Smooth muscle cell (in vitro differentiated cells): Measurements from ENCODE around the gene DNAJC11. TPM values are rescaled to one million over a fixed set of nuclear protein-coding genes. Genes with fewer than 3 reads are reported as not detected.

Source experiments
- DNase-seq: peaks from one replicate; lab custom pipeline; 2025; ENCODE audit not compliant: unreplicated experiment; lab: John Stamatoyannopoulos, UW
- H2AFZ ChIP-seq: fragments of 200-600 bp; sonication (generic); 2 replicates; pipeline ENCODE4 v1.6.0; 2016; ENCODE audit warnings: antibody characterized with exemption, low read depth, mild to moderate bottlenecking
- H3F3A ChIP-seq: fragments of 200-600 bp; sonication (generic); 2 replicates; pipeline ENCODE4 v1.6.0; 2017; ENCODE audit warnings: antibody characterized with exemption, low read depth
- H3K27ac ChIP-seq: fragments of 200-600 bp; sonication (generic); 2 replicates; pipeline ENCODE4 v1.5.1; 2016; ENCODE audit warnings: low read depth, mild to moderate bottlenecking
- H3K27me3 ChIP-seq: fragments of 200-600 bp; sonication (generic); 2 replicates; pipeline ENCODE4 v1.6.1; 2016; ENCODE audit warnings: low read depth, mild to moderate bottlenecking
- H3K36me3 ChIP-seq: fragments of 200-600 bp; sonication (generic); 2 replicates; pipeline ENCODE4 v1.5.1; 2016; ENCODE audit warnings: low read depth
- H3K4me1 ChIP-seq: fragments of 200-600 bp; sonication (generic); 2 replicates; pipeline ENCODE4 v1.5.1; 2016; ENCODE audit warnings: low read depth
- H3K4me2 ChIP-seq: fragments of 200-600 bp; sonication (generic); 2 replicates; pipeline ENCODE4 v1.6.0; 2016; ENCODE audit warnings: mild to moderate bottlenecking
- H3K4me3 ChIP-seq: fragments of 200-600 bp; sonication (generic); 2 replicates; pipeline ENCODE4 v1.5.1; 2016; ENCODE audit warnings: mild to moderate bottlenecking
- H3K79me2 ChIP-seq: fragments of 200-600 bp; sonication (generic); 2 replicates; pipeline ENCODE4 v1.6.0; 2016; ENCODE audit warnings: low read depth, mild to moderate bottlenecking
- H3K9ac ChIP-seq: fragments of 200-600 bp; sonication (generic); 2 replicates; pipeline ENCODE4 v1.6.0; 2016; ENCODE audit warnings: low read depth
- H3K9me3 ChIP-seq: fragments of 200-600 bp; sonication (generic); replicated peaks from 2 replicates; pipeline ENCODE4 v1.5.1; 2016; ENCODE audit warnings: low read depth
- H4K20me1 ChIP-seq: fragments of 200-600 bp; sonication (generic); 2 replicates; pipeline ENCODE4 v1.6.0; 2016; ENCODE audit warnings: low read depth
- WGBS: methylation state at CpG from one replicate; pipeline ENCODE4 v1.1.7; 2016; ENCODE audit warnings: low lambda C conversion rate; 5-methylcytosine and 5-hydroxymethylcytosine counted together
- polyA plus RNA-seq: library from polyadenylated mRNA; unstranded; fragments of >200 nt; fragmentation: Nextera tagmentation; extraction: Ambion mirVana; gene quantifications from 2 replicates; pipeline ENCODE4 v1.2.1, GENCODE V29; 2016
- total RNA-seq: library from RNA; depleted of rRNA; stranded (reverse); fragments of >200 nt; gene quantifications from 2 replicates; pipeline ENCODE4 v1.2.3, GENCODE V29; 2014
- TF ChIP-seq, protein P1 (sequence below): fragments of 200-600 bp; sonication (generic); IDR thresholded peaks from 2 replicates; pipeline ENCODE4 v1.5.1; 2017; ENCODE audit warnings: borderline replicate concordance, mild to moderate bottlenecking, antibody characterized with exemption; ENCODE audit not compliant: insufficient read depth, poor library complexity, severe bottlenecking

The DNAJC11 gene
- total and polyA plus RNA-seq, 2 experiments from 2014 or later = 25.5 to 35.7 TPM

- Histone ChIP-seq H4K20me1 (peaks cover 9% of the 10 kb centered on the region), H3F3A (peaks cover 4% of the 10 kb centered on the region), H3K4me1 (no peaks in the 10 kb centered on the region), H3K36me3 (no peaks in the 10 kb centered on the region), H3K9ac (no peak overlapping the region), H3K9me3 (no peaks in the 10 kb centered on the region), H3K4me2 (no peak overlapping the region), H3K79me2 (peaks cover 5% of the 10 kb centered on the region), H3K27me3 (no peaks in the 10 kb centered on the region), H3K27ac (no peak overlapping the region), H2AFZ (no peak overlapping the region), H3K4me3 (no peak overlapping the region)
- TF ChIP-seq, protein P1, sequence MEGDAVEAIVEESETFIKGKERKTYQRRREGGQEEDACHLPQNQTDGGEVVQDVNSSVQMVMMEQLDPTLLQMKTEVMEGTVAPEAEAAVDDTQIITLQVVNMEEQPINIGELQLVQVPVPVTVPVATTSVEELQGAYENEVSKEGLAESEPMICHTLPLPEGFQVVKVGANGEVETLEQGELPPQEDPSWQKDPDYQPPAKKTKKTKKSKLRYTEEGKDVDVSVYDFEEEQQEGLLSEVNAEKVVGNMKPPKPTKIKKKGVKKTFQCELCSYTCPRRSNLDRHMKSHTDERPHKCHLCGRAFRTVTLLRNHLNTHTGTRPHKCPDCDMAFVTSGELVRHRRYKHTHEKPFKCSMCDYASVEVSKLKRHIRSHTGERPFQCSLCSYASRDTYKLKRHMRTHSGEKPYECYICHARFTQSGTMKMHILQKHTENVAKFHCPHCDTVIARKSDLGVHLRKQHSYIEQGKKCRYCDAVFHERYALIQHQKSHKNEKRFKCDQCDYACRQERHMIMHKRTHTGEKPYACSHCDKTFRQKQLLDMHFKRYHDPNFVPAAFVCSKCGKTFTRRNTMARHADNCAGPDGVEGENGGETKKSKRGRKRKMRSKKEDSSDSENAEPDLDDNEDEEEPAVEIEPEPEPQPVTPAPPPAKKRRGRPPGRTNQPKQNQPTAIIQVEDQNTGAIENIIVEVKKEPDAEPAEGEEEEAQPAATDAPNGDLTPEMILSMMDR = no peak
- DNase-seq = no peak
- WGBS = 88% methylated on average over 1 of the region's 1 CpG
Measured at GRCh38 chr1:6674771-6675170, 26.8 kb downstream of the DNAJC11 start.

DNA sequence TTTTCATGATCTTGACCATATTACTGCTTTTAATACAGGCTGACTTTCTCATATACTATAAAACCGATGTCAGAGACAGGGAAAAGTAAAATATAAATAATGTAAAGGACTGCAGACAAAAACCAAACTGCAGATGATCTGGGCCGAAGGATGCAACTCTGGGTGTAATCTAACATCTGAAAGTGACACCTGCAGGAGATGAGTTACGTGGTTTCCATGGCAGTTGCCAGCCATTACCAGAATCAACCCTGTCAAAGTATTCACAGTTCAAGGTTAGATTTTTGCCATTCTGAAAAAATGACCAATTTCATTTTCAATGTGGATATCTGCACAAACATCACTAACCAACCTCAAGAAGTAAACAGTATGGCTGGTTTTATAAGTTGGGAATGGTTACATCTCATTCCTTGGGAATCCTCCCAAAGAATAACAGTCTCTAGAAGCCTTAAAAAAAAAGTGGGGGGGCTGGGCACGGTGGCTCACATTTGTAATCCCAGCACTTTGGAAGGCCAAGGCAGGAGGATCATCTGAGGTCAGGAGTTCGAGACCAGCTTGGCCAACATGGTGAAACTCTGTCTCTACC lies 27.7 kb downstream of the DNAJC11 start:
- TF ChIP-seq, protein P1 = no peak
- H3K27me3 ChIP-seq = no peaks in the 10 kb centered on the region
- no peak overlapping the region for H3K9ac ChIP-seq
- H4K20me1 ChIP-seq = peaks cover 9% of the 10 kb centered on the region
- DNase-seq = no peak
- H3K9me3 ChIP-seq = no peaks in the 10 kb centered on the region
- WGBS = 92% methylated on average over 5 of the region's 5 CpGs
- H3K36me3 ChIP-seq = no peaks in the 10 kb centered on the region
- H3K4me2 ChIP-seq = no peak overlapping the region
- no peak overlapping the region for H2AFZ ChIP-seq
- H3K27ac ChIP-seq = no peak overlapping the region
- no peak overlapping the region for H3K4me3 ChIP-seq
- H3K4me1 ChIP-seq = no peaks in the 10 kb centered on the region
- peaks cover 5% of the 10 kb centered on the region for H3K79me2 ChIP-seq
- H3F3A ChIP-seq = peaks cover 4% of the 10 kb centered on the region

DNA sequence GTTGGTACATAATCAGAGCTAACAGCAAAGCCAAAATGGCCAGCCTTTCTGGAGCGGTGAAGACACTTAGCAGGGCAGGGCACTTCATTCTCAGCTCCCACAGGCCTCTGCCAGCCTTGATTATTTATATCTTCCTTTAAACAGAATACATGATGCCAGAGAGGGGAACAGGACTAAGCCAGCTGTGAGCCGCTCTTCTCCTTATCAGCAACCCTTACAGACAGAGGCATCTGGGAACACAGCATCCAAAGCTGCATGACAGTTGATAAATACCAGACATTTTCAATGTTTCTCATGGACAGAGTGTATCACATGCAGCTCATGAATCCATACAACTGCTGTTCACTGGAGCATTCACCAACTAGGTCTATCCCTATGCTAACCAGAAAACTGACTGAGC lies 29.1 kb downstream of the DNAJC11 start:
- no peaks in the 10 kb centered on the region for H3K4me1 ChIP-seq
- H3K4me3 ChIP-seq = no peak overlapping the region
- H3K27me3 ChIP-seq = no peaks in the 10 kb centered on the region
- H3K36me3 ChIP-seq = no peaks in the 10 kb centered on the region
- 29% methylated on average over 2 of the region's 2 CpGs for WGBS
- TF ChIP-seq, protein P1 = no peak
- H3K9me3 ChIP-seq = no peaks in the 10 kb centered on the region
- H3K4me2 ChIP-seq = no peak overlapping the region
- H3K79me2 ChIP-seq = peaks cover 5% of the 10 kb centered on the region
- DNase-seq = no peak
- peaks cover 9% of the 10 kb centered on the region for H4K20me1 ChIP-seq
- H2AFZ ChIP-seq = no peak overlapping the region
- H3F3A ChIP-seq = peaks cover 4% of the 10 kb centered on the region
- H3K27ac ChIP-seq = peak overlapping the region; percentile 7
- H3K9ac ChIP-seq = no peak overlapping the region

DNA sequence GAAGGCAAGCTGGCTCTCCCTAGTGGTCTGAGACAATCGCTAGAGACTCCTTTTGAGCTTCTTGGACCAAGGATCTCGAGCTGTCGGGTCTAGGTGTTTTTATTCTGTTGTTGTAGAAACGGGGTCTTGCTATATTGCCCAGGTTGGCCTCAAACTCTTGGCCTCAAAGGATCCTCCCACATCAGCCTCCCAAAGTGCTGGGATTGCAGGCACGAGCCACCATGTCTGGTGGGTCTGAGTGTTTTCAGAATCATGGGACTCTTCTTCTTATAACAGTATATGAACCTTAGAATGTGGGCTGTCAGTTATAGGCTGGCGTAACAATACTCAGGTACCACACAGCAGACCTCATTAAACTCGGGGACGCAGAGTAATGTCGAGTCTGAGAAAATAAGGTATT lies 33.1 kb downstream of the DNAJC11 start:
- DNase-seq = no peak
- no peak overlapping the region for H3K27ac ChIP-seq
- no peaks in the 10 kb centered on the region for H3K27me3 ChIP-seq
- no peak overlapping the region for H3K4me3 ChIP-seq
- H3K36me3 ChIP-seq = no peaks in the 10 kb centered on the region
- H3K4me1 ChIP-seq = no peaks in the 10 kb centered on the region
- H3K9ac ChIP-seq = no peak overlapping the region
- WGBS = 99% methylated on average over 9 of the region's 9 CpGs
- no peak overlapping the region for H3K4me2 ChIP-seq
- no peak overlapping the region for H2AFZ ChIP-seq
- peaks cover 5% of the 10 kb centered on the region for H4K20me1 ChIP-seq
- no peaks in the 10 kb centered on the region for H3K9me3 ChIP-seq
- peaks cover 4% of the 10 kb centered on the region for H3F3A ChIP-seq
- peaks cover 5% of the 10 kb centered on the region for H3K79me2 ChIP-seq
- TF ChIP-seq, protein P1 = no peak
